IPS-20b (cell line): ENCODE data around the gene AGK.

Source experiments
- H3K27ac ChIP-seq: one replicate; pipeline ENCODE4 v1.5.1; 2013; ENCODE audit warnings: low read length
- H3K27me3 ChIP-seq: 2 replicates; pipeline ENCODE4 v1.6.1; 2013; ENCODE audit warnings: mild to moderate bottlenecking, low read length, inconsistent platforms; ENCODE audit not compliant: insufficient read depth
- H3K36me3 ChIP-seq: 2 replicates; pipeline ENCODE4 v1.6.1; 2013; ENCODE audit warnings: low read depth, mild to moderate bottlenecking, inconsistent platforms, low read length, moderate library complexity; ENCODE audit not compliant: insufficient read depth
- H3K4me1 ChIP-seq: 2 replicates; pipeline ENCODE4 v1.6.1; 2013; ENCODE audit warnings: mild to moderate bottlenecking, control low read depth, inconsistent platforms, low read length, moderate library complexity; ENCODE audit not compliant: insufficient read depth
- H3K4me3 ChIP-seq: 2 replicates; pipeline ENCODE4 v1.5.1; 2013; ENCODE audit warnings: mild to moderate bottlenecking, low read length, inconsistent platforms
- H3K9ac ChIP-seq: 2 replicates; pipeline ENCODE4 v1.6.1; 2013; ENCODE audit warnings: low read depth, mild to moderate bottlenecking, inconsistent platforms, low read length, moderate library complexity
- H3K9me3 ChIP-seq: 2 replicates; pipeline ENCODE4 v1.6.1; 2013; ENCODE audit warnings: mild to moderate bottlenecking, low read depth, low read length, inconsistent platforms; ENCODE audit not compliant: insufficient read depth

AGK gene

DNA sequence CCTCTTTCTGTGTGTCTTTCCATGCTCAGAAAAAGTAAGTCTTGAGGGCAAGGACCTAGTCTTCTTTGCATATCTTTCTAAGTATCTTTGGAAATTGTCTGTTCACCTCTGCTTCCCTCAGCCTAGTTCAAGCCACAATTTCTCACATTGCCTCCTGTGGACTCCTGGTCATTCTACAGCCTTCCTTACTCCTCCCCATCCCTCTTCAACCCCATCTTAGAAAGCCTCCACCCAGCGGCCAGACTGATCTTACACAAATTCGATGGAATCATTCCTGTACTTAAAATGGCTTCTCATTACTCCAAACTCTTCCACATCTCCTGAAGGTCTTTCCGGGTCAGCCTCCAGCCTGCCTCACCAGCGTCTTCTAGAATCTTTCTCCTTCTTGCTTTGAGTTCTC is 24.1 kb upstream of the AGK start:
- H3K9ac ChIP-seq, result no peak overlapping the region
- H3K9me3 ChIP-seq, result no peaks in the 10 kb centered on the region
- no peak overlapping the region for H3K4me3 ChIP-seq
- 0 out of 2 replicates have a peak, but pooled peaks cover 3% of the 10 kb centered on the region for H3K4me1 ChIP-seq
- no peaks in the 10 kb centered on the region for H3K36me3 ChIP-seq
- no peak overlapping the region for H3K27ac ChIP-seq
- H3K27me3 ChIP-seq, result no peaks in the 10 kb centered on the region

- Histone ChIP-seq H3K9ac (no peak overlapping the region), H3K4me1 (0 out of 2 replicates have a peak, but pooled peaks cover 3% of the 10 kb centered on the region), H3K4me3 (no peak overlapping the region), H3K27ac (no peak overlapping the region), H3K36me3 (no peaks in the 10 kb centered on the region), H3K9me3 (no peaks in the 10 kb centered on the region), H3K27me3 (no peaks in the 10 kb centered on the region)
Measured at GRCh38 chr7:141528399-141528798, 22.8 kb upstream of the AGK start.

- Histone ChIP-seq H3K9ac (no peak overlapping the region), H3K4me3 (no peak overlapping the region), H3K27me3 (no peaks in the 10 kb centered on the region)
Measured at GRCh38 chr7:141533149-141533949, 17.9 kb upstream of the AGK start.

GRCh38 chr7:141534757-141535737 is 16.2 kb upstream of the AGK start:
- Histone ChIP-seq H3K27ac (no peak overlapping the region), H3K4me3 (no peak overlapping the region), H3K27me3 (no peaks in the 10 kb centered on the region), H3K9ac (no peak overlapping the region), H3K4me1 (no peaks in the 10 kb centered on the region), H3K36me3 (no peaks in the 10 kb centered on the region), H3K9me3 (no peaks in the 10 kb centered on the region)

More at GRCh38 chr7:141533149-141533949, 17.9 kb upstream of the AGK start:
- Histone ChIP-seq H3K9me3 (no peaks in the 10 kb centered on the region), H3K4me1 (no peaks in the 10 kb centered on the region), H3K27ac (no peak overlapping the region), H3K36me3 (no peaks in the 10 kb centered on the region)

DNA sequence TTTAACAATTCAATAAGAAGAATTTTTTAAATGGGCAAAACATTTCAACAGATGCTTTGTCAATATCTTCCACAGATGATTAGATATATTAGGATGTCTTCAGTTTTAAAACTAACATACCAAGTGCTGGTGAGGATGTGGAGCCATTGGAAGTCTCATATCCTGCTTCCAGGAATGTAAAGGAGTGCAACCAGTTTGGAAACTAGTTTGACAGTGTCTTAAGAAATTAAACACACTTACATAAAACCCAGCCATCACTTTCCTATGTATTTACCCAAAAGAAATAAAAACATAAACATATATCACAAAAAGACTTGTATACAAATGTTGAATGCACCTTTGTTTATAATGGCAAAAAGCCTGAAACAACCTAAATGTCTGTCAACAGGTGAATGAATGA is 13.3 kb upstream of the AGK start:
- H3K4me3 ChIP-seq, result no peak overlapping the region
- H3K36me3 ChIP-seq, result no peaks in the 10 kb centered on the region
- no peaks in the 10 kb centered on the region for H3K9me3 ChIP-seq
- no peaks in the 10 kb centered on the region for H3K4me1 ChIP-seq
- no peaks in the 10 kb centered on the region for H3K27me3 ChIP-seq
- no peak overlapping the region for H3K9ac ChIP-seq
- no peak overlapping the region for H3K27ac ChIP-seq

DNA sequence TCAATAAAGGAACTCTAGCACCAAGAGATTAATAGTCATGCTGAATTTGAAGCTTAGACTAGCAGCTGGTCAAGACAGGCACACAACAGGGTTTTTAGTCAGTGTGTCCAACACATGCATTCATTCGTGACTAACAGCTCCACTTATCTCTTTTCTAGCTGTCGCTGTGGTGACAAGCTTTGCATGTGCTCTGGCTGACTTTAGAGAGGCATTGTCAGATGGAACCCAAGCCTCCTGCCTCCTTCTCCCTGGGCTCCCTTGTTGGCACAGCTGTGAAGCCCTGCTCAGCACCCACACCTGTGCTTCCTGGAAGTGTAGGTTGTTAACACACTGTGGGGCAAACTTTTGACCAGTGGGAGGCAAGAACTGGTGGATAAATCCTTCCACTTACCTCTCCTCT is 9.8 kb upstream of the AGK start:
- H3K4me3 ChIP-seq, result no peak overlapping the region
- H3K36me3 ChIP-seq, result no peaks in the 10 kb centered on the region
- H3K9me3 ChIP-seq, result no peaks in the 10 kb centered on the region
- H3K27me3 ChIP-seq, result no peaks in the 10 kb centered on the region
- no peak overlapping the region for H3K27ac ChIP-seq
- H3K4me1 ChIP-seq, result peaks cover 12% of the 10 kb centered on the region; the same call in 1 of the 2 replicates
- H3K9ac ChIP-seq, result no peak overlapping the region

- Histone ChIP-seq H3K9me3 (no peaks in the 10 kb centered on the region), H3K36me3 (no peaks in the 10 kb centered on the region), H3K4me3 (no peak overlapping the region), H3K27ac (no peak overlapping the region), H3K4me1 (peaks cover 12% of the 10 kb centered on the region; the same call in 1 of the 2 replicates), H3K9ac (no peak overlapping the region), H3K27me3 (no peaks in the 10 kb centered on the region)
Measured at GRCh38 chr7:141544831-141545230, 6.4 kb upstream of the AGK start.

- Histone ChIP-seq H3K9ac (no peak overlapping the region), H3K27me3 (no peaks in the 10 kb centered on the region), H3K9me3 (no peaks in the 10 kb centered on the region), H3K4me1 (peaks cover 7% of the 10 kb centered on the region; the same call in 1 of the 2 replicates), H3K27ac (no peak overlapping the region), H3K36me3 (no peaks in the 10 kb centered on the region), H3K4me3 (no peak overlapping the region)
Measured at GRCh38 chr7:141549582-141549981, 1.6 kb upstream of the AGK start.

- Histone ChIP-seq H3K9ac (peak overlapping the region; percentile 72; the same call in 1 of the 2 replicates), H3K27ac (no peak overlapping the region), H3K4me3 (peak overlapping the region; percentile 78), H3K27me3 (no peaks in the 10 kb centered on the region), H3K36me3 (peaks cover 3% of the 10 kb centered on the region; the same call in 1 of the 2 replicates), H3K9me3 (no peaks in the 10 kb centered on the region), H3K4me1 (no peaks in the 10 kb centered on the region; the same call in 1 of the 2 replicates)
Measured at GRCh38 chr7:141550386-141551093, 670 bp upstream of the AGK start.

DNA sequence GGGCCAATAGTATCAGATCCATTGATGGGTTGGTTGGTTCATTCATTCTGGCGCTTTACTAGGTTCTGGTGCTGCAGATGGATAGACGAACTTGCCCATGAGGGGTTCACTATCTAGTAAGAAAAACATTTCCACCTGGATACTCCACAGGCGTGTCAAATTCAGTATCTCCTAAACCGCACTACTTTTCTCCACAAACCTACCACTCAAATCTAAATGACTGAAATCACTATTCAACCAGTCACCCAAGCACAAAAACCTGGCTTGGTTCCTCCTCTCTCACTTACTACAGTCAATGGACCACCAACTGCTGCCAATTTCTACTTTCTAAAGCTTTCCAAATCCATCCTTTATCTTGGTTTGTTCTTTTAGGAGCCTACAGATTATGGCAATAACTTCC is 572 bp downstream of the AGK start:
- H3K9ac ChIP-seq, result peak overlapping the region; percentile 72; the same call in 1 of the 2 replicates
- no peaks in the 10 kb centered on the region for H3K4me1 ChIP-seq
- H3K36me3 ChIP-seq, result peaks cover 15% of the 10 kb centered on the region; the same call in 1 of the 2 replicates
- H3K27me3 ChIP-seq, result no peaks in the 10 kb centered on the region
- peak overlapping the region; percentile 78 for H3K4me3 ChIP-seq
- no peak overlapping the region for H3K27ac ChIP-seq
- no peaks in the 10 kb centered on the region for H3K9me3 ChIP-seq

DNA sequence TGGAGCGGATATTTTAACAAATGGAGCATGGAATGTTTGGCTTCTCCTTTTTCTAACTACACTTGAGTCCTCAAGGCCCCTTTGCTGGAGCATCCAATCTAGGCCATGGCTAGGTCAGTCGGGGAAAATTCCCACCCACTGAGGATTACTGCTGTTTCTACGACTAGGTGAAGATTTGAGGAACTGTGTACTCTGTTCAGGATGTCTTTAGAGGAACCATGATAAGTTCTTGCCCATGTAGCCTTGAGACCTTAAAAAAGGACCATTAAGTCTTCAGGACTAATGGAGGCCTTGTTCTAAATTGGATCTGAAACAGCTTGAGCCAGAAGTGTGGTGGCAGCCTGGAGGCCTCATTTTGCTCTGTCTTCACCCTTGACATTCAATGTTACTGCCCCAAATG is 6.2 kb downstream of the AGK start:
- Histone ChIP-seq H3K27me3 (no peaks in the 10 kb centered on the region), H3K4me1 (no peaks in the 10 kb centered on the region), H3K36me3 (peaks cover 39% of the 10 kb centered on the region; the same call in 1 of the 2 replicates), H3K27ac (no peak overlapping the region), H3K9ac (no peak overlapping the region), H3K9me3 (no peaks in the 10 kb centered on the region), H3K4me3 (no peak overlapping the region)
